HG03457 (cell line): ENCODE measurements around the gene HAUS1.
A peak's percentile ranks its signal among the peaks of the same experiment; 100 is the strongest.
"Not testable (repeated sequence)": the region's sequence is repeated elsewhere in the genome, so short reads cannot be mapped to it uniquely, and the experiment has no call there.

ENCODE experiments used
- ATAC-seq: cut with Tn5 transposase; IDR thresholded peaks from one replicate; pipeline ENCODE4 v1.9.1; 2021; ENCODE audit warnings: moderate number of reproducible peaks; ENCODE audit not compliant: unreplicated experiment

Gene HAUS1

DNA sequence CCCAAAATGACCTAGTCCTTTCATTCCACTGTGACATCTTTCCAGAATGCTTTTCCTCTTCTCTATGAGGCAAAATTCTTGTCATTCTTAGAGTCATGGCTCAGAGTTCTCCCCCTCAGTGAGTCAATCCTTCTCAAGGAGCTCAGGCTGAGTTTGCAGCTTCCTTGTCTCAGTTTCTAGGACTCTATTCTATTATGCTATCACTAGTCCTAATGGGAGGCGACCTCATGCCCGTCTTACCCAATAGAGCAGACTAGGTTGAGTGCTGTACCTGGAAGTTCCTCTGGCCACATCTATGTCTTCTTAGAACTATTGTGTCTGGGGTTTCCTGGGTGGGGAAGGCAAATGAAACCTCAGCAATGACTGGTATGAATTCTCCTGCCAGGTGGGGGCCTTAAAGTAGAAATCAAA is 51.5 kb downstream of the HAUS1 start:
- ATAC-seq, result no peak

DNA sequence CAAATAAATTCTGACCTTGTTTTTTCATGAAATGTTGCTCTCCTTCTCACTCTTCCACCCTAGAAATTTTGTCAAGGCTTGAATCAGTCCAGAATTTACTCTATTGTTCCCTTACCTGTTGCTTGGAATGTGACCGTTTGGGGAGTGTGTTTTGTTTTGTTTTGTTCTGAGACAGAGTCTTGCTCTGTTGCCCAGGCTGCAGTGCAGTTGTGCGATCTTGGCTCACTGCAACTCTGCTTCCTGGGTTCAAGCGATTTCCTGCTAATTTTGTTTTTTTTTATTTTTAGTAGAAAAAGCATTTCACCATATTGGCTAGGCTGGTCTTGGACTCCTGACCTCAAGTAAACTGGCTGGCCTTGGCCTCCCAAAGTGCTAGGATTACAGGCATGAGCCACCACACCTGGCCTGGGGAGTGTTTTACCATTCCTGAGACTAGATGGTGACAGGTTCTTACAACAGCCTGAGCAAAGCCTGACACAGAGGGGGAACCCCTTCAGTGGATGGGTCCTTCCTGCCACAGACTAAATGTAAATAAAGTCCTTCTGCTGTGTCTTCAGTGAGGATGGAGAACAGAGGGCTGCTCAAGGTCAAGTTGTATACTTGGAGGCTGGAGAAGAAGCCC is 52.0 kb downstream of the HAUS1 start:
- ATAC-seq, result no peak

DNA sequence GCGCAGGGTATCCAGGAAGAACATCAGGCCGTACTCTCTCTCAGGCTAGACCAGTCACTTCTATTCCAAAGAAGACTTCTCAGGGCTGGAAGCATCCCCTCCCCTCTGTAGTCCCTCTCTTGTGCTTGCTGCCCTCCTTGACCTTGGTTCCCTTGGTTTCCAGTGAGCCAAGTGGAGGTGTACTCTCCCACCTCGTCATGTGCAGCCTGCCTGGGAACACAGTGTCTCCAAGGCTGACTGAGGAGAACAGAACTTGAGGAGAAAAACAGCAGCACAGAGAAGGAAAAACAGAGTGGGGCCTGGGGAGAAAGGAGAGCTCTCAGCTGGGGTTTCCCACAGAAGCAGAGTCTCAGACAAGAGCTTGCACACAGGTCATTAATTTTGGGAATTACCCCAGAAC is 52.7 kb downstream of the HAUS1 start:
- no peak for ATAC-seq

GRCh38 chr18:46158499-46158898 is 54.3 kb downstream of the HAUS1 start:
- no peak for ATAC-seq

DNA sequence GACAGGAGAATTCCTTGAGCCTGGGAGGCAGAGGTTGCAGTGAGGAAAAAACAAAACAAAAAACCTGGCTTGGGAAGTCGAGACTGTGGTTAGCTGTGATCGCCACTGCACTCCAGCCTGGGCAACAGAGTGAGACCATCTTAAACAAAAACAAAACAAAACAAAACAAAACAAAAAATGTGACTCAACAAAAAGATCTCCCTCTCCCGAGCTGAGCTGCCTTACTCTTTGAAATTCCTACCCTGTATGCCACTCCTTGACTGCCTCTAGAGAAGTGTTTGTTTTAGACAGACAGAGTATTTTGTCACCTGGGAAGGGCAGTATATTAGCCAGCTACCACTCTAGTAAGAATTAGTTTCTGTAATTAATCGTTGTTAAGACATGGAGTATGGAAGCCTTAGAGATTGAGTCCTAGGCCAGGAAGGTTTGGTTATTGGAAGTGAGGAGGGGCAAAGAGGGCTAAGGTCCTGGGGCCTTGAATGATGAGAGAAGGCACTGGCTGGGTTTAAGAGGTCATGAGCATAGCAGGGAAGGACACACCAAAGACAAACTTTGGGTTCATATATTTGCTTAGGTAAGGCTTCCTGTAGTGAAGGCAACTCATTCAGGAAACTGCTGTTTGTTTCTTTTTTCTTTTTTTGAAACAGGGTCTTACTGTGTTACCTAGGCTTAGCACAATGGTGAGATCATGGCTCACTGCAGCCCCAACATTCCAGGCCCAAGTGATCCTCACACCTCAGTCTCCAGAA is 56.0 kb downstream of the HAUS1 start:
- no peak for ATAC-seq

DNA sequence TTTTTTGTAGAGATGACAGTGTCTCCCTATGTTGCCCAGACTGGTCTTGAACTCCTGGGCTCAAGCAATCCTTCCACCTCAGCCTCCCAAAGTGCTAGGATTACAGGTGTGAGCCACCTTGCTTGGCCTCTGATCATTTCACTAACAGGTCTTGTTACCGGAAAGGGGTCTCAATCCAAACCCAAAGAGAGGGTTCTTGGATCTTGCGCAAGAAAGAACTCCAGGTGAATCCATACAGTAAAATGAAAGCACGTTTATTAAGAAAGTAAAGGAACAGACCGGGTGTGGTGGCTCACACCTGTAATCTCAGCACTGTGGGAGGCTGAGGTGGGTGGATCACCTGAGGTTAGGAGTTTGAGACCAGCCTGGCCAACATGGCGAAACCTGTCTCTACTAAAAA is 56.7 kb downstream of the HAUS1 start:
- ATAC-seq, result not testable (repeated sequence)

GRCh38 chr18:46161703-46162396 is 57.7 kb downstream of the HAUS1 start:
- ATAC-seq, result no peak

DNA sequence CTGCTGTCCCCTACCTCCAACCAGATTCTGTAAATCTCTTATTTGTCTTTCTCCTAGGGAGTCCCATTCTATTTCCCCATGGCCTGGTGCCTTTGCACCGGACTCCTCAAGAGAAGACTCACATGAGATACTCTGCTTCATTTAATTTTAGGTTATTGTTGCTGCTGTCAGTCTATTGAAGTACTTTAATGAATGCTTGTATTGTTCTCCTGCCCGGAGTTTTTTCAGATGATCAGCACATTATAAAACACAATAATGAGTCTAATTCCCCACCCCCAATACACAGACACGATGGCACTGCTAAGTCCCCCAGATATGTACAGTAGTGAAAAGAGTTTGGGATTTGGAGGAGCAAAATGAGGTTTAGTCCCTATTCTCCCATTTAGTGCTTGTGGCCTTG is 58.9 kb downstream of the HAUS1 start:
- ATAC-seq, result no peak

- no peak for ATAC-seq
Measured at GRCh38 chr18:46163941-46164499, 59.8 kb downstream of the HAUS1 start.

DNA sequence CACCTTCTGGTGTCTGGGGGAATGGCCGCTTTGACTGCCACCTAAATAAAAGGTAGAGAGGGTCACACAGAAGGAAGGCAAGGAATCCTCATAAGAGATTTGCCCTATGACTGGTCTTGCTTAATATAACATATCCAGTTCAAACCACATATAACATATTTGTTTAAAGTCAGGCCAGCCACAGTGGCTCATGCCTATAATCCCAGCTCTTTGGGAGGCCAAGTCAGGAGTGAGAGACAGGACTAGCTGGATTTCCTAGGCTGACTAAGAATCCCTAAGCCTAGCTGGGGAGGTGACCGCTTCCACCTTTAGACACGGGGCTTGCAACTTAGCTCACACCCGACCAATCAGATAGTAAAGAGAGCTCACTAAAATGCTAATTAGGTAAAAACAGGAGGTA is 60.3 kb downstream of the HAUS1 start:
- not testable (repeated sequence) for ATAC-seq

GRCh38 chr18:46164920-46165319 is 60.7 kb downstream of the HAUS1 start:
- ATAC-seq, result no peak

DNA sequence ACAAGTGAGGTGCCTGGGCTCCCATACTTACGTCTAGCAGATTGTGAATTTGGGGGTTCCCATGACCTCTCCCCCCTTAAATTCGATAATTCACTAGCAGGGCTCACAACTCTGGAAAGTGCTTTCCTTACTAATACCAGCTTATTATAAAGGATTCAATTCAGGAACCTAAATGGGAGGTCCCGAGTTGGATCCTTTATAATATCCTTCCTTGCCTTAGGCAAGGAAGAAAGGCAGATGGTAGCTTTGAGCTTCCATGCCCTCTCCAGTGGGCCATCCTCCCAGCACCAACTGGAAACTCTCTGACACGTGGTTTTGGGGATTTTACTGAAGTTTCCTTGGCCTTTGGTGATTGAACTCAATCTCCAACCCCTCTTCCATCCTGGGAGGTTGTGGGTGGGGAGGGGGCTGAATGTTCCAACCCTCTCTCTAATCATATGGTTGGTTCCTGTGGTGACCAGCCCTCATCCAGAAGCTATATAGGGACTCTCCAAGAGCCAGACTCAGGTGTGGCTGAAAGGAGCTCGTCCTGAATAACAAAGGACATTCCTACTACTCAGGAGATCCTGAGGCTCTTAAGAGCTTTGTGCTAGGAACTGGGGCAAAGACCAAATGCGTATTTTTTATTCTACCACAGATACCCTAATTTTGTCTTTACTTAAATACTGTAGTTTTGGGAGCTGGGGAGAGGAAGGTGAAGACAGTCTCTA is 62.2 kb downstream of the HAUS1 start:
- ATAC-seq, result no peak

- ATAC-seq, result peak; percentile 94
Measured at GRCh38 chr18:46167971-46168370, 63.8 kb downstream of the HAUS1 start.

DNA sequence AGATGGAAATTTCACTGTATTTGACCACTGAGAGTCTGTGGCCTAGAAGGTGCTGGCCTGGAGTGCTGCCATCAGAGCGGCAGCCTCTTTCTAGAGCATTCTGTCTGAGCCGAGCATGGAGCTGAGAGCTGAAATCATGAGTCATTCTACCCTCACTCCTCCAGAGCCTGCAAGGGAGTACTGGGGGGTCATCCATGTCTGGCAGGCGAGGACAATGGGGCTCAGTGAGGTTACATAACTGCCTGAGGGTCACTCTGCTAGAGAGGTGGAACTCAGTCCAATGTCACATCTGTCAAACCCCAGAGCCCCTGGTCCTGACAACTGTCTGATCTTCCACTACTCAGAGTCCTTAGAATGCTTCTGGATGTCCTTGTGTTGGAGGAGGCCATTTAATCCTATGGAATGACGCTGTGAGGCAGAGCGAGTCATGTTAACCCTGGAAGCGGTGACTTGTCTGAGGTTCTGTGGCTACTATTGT is 65.3 kb downstream of the HAUS1 start:
- ATAC-seq, result no peak

DNA sequence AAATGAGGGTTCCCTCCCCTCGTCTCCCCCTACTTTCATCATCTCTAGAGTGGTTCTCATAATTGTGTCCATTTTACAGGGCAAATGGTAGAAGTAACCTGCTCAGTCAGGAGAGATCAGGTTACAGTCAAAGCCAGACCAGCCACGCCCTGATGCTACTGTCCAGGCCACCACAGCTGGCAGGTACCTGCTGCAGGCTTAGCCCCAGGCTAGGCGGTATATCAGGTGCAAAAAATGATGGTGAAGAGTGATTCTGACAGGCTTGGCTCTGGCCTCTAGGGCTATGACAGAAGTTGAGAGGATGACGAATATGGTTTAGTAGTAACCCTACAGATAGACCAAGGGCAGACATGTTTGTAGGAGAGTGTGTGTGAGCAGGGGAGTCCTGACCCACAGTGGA is 67.1 kb downstream of the HAUS1 start:
- no peak for ATAC-seq

GRCh38 chr18:46173393-46174341 is 69.5 kb downstream of the HAUS1 start:
- peak; percentile 72 for ATAC-seq

DNA sequence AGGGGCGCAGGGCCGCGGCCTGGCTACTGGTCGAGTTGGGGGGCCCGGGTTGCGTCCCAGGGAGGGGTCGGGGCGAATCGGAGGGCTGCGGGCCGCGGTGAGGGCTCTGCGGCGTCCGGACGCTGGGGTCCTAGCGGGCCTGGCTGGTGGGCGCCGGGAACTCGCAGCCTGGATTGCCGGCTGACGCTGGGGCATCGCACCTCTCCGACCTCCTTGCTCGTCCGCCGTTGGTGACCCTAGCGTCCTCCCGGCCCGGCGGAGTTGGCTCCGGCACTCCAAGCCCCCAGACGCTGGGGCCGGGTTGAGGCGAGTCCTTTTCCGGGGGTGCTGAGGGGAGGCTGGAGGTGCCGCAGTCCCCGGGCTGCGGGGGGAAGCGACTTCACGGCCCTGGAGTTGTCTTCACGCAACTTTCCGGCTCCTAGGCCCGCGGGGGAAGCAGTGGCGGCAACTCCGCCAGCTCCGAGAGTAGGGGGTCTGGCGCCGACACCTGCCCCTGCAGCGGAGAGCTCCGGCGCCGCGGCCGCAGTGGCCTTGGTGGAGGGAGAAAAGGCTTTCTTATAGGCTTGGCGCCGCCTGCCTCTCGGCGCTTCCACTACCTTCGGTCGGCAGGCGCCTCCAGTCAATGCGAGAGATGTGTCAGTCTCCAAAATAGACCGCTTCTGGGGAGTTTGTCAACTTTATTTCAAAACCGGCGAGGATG is 70.3 kb downstream of the HAUS1 start:
- no peak for ATAC-seq

DNA sequence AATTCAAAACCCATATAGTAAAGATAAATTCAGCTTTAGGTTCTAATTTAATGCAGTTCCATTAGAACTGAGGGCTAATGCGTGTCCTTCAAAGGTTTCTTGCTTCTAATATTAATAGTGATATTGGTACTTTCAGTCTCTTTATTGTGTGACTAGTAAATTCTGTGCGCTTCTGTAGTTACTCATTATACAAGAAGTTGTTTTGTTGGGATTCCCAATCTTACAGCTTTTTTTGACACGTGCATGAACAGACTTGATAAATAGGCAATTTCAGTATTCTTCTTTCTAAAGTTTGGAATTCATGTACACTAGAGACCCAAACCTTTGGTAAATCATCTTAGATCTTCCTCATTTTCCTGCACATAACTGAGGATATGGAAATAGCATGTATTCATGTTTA is 71.8 kb downstream of the HAUS1 start:
- ATAC-seq, result no peak
